Kidney (tissue), 14 donors: ENCODE measurements around the gene SEC22C. TPM values are rescaled to one million over a fixed set of nuclear protein-coding genes. Genes with fewer than 3 reads are reported as not detected.

ENCODE experiments used
- DNase-seq, 5 donors: peaks; one replicate each; pipeline ENCODE4 v3.0.0-alpha.2; 2013 to 2020
- FAIRE-seq: peaks from 2 replicates; lab custom pipeline; 2012; peaks lifted over from hg19 to GRCh38; lab: Jason Lieb, UNC
- H3K27ac ChIP-seq, 2 donors: one replicate each; pipeline ENCODE4 v1.7.0; 2013; ENCODE audit warnings: low read depth in 2 of 2, low read length in 2 of 2, inconsistent platforms in 1 of 2
- H3K27me3 ChIP-seq: one replicate; pipeline ENCODE4 v1.7.1; 2013; ENCODE audit warnings: low read length, inconsistent platforms; ENCODE audit not compliant: control insufficient read depth, insufficient read depth
- H3K36me3 ChIP-seq, 3 donors: one replicate each; pipeline versions ENCODE4 v1.7.0 to v1.7.1; 2013; ENCODE audit warnings: low read length in 3 of 3, control low read depth in 1 of 3, inconsistent platforms in 1 of 3; ENCODE audit not compliant: insufficient read depth in 3 of 3, control insufficient read depth in 2 of 3
- H3K4me1 ChIP-seq, 3 donors: one replicate each; pipeline versions ENCODE4 v1.7.0 to v1.7.1; 2013; ENCODE audit warnings: low read length in 3 of 3, inconsistent platforms in 1 of 3, low read depth in 1 of 3; ENCODE audit not compliant: control insufficient read depth in 2 of 3, insufficient read depth in 2 of 3
- H3K4me3 ChIP-seq, 3 donors: one replicate each; pipeline versions ENCODE4 v1.7.0 to v1.8.1; 2013; ENCODE audit warnings: low read length in 3 of 3, control low read depth in 1 of 3, inconsistent platforms in 1 of 3
- H3K9ac ChIP-seq, 3 donors: one replicate each; pipeline versions ENCODE4 v1.7.0 to v1.7.1; 2013; ENCODE audit warnings: low read length in 3 of 3, control low read depth in 1 of 3, inconsistent platforms in 1 of 3
- H3K9me3 ChIP-seq, 3 donors: one replicate each; pipeline versions ENCODE4 v1.7.0 to v1.7.1; 2013; ENCODE audit warnings: low read length in 3 of 3, control low read depth in 1 of 3, inconsistent platforms in 1 of 3; ENCODE audit not compliant: control insufficient read depth in 2 of 3, insufficient read depth in 1 of 3
- intact Hi-C: fragments of 100-400 bp; cut with DNase I; formaldehyde crosslinking; loops from one replicate; pipeline ENCODE4 v1.11.1; 2022
- polyA plus RNA-seq: library from polyadenylated mRNA; stranded (reverse); fragments of 350-450 nt; fragmentation: Illumina TruSeq; extraction: RNeasy Lipid Tissue Mini Kit (QIAGEN cat#74804); gene quantifications from one replicate; pipeline ENCODE4 v1.2.3, GENCODE V29; 2014; ENCODE audit warnings: low read depth, low replicate concordance; ENCODE audit not compliant: insufficient read depth
- total RNA-seq: library from RNA; stranded (reverse); fragmentation: NEBNext Ultra II Directional; extraction: Animal tissue kit (Norgen Biotek cat#: 25700); gene quantifications from one replicate; pipeline ENCODE4 v1.2.1, GENCODE V29; 2021
- TF ChIP-seq, protein P1 (sequence below): IDR thresholded peaks from 3 replicates; pipeline ENCODE4 v1.5.1; 2012; ENCODE audit warnings: mild to moderate bottlenecking, moderate library complexity, borderline replicate concordance; ENCODE audit not compliant: insufficient read depth; ENCODE audit errors: extremely low read depth
- donor health status: control.
- donor health status: control.
- donor health status: control.
- donor health status: control.
- donor health status: control.
- donor health status: DM: yes; HTN: yes; CAD: no.
- donor health status: Normal renal cell carcinoma (clear cell type).

SEC22C gene
- total and polyA plus RNA-seq, 2 donors from 2014 or later = 32.8 to 43.6 TPM

DNA sequence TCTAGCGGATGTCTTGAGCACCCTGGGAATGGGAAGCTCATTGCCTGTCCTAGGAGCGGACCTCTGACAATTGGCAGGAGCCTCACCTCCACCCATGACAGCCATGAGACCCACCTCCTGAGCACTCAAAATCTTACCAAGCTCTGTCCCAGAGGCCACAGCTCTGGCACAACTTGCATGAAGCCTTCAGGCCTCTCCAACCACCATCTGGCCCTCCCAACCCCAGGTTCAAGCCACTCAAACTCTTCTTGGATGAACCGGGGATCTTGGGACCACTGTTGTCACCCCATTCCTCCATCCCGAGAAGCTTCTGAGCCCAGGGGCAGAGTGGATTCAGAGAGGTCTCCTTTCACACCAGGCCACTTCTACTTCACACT lies 77.8 kb downstream of the SEC22C start:
- Histone ChIP-seq H3K27ac (no peak overlapping the region), H3K9me3 (no peaks in the 10 kb centered on the region), H3K27me3 (peaks cover 7% of the 10 kb centered on the region), H3K36me3 (no peaks in the 10 kb centered on the region), H3K9ac (no peak overlapping the region), H3K4me3 (no peak overlapping the region), H3K4me1 (peaks cover 0 to 11% (median 0%) of the 10 kb centered on the region in 3 donors)
- FAIRE-seq (no peak), DNase-seq (peak in 2 of 5 donors; percentile 4 to 18)
- intact Hi-C loops = no loop called here
- TF ChIP-seq, protein P1, sequence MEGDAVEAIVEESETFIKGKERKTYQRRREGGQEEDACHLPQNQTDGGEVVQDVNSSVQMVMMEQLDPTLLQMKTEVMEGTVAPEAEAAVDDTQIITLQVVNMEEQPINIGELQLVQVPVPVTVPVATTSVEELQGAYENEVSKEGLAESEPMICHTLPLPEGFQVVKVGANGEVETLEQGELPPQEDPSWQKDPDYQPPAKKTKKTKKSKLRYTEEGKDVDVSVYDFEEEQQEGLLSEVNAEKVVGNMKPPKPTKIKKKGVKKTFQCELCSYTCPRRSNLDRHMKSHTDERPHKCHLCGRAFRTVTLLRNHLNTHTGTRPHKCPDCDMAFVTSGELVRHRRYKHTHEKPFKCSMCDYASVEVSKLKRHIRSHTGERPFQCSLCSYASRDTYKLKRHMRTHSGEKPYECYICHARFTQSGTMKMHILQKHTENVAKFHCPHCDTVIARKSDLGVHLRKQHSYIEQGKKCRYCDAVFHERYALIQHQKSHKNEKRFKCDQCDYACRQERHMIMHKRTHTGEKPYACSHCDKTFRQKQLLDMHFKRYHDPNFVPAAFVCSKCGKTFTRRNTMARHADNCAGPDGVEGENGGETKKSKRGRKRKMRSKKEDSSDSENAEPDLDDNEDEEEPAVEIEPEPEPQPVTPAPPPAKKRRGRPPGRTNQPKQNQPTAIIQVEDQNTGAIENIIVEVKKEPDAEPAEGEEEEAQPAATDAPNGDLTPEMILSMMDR = no peak

DNA sequence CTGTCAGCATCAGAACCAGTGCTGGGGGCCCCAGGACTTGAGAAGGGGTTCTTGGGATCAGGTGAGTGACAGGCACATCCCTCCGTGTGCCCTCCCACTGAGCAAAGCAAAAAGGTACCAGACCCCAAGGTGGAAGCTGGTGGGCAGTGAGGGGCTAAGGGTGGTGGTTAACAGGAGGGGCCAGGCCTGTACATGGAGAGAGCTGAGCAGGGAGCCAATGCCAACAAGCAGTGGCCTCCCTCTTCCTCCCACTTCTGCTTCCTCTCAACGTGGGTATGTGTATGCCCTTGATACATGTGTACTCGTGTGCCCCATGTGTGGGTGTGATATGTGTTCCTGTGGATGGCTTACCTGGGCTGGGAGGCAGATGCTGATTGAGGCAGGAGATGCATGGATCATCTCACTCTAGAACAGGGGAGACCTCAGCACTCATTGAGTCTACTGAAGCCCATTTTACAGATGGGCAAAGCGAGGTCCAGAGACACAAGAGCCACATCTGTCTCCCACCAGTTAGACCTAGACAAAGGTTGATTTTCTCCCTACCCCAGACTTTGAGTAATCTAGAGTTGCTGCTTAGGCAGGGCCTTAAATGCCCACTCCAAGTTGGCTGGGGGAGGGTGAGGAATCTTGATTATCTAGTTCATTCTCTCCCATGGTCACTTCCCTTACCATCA lies 78.4 kb downstream of the SEC22C start:
- Histone ChIP-seq H3K4me1 (peaks cover 0 to 11% (median 0%) of the 10 kb centered on the region in 3 donors), H3K27ac (no peak overlapping the region), H3K36me3 (no peaks in the 10 kb centered on the region), H3K27me3 (peaks cover 7% of the 10 kb centered on the region), H3K9ac (no peak overlapping the region), H3K4me3 (peak overlapping the region in 1 of 3 donors; percentile 37), H3K9me3 (no peaks in the 10 kb centered on the region)
- TF ChIP-seq, protein P1 = no peak
- no peak for FAIRE-seq
- peak in 2 of 5 donors; percentile 4 to 26 for DNase-seq
- intact Hi-C loops = no loop called here

DNA sequence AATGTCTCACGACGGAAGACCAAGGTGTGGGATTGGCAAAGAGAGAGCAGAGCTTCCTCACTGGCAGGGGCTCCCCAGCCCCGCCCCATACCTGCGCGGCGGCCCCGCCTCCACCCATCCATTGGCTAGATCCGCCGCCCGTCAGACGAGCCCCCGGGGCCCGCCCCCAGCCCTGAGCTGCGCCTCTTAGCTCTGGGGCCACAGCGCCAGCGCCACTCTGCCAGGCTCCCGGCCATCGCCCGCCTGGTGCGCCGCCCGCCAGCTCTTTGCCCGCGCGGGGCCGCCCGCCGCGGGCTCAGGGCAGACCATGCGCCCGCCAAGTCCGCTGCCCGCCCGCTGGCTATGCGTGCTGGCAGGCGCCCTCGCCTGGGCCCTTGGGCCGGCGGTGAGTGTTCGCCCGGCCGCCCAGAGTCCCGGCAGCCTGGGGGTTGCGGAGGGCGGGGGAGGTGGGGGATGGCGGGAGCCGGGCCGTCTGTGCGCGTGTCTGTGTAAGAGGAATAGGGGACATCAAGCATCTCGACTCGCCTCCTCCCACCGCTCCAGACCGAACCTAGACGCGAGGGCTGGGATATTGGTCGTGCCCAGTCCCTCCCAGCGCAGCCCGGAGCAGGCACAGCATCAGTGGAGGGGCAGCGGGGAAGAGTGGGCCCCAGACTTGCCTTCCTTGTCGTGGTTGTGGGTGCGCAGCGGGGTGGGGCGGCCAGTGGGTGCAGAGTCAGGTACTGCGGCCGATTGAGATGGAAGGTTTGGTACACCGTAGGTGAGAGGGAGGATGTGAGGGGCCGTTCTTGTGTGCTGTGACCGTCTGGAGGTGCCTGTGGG lies 79.1 kb downstream of the SEC22C start, which contains the start of gene VIPR1:
Gene VIPR1 (plus strand): TSS at position 215 of the 822 bp plus-strand sequence. CDS start 93 bp downstream, at position 308.
- intact Hi-C loops = no loop called here
- Histone ChIP-seq H3K4me1 (peaks cover 0 to 11% (median 0%) of the 10 kb centered on the region in 3 donors), H3K4me3 (peak within 1 kb of the TSS; percentile 49 to 67 (median 67)), H3K36me3 (no peaks in the 10 kb centered on the region), H3K27ac (no peak within 1 kb of the TSS), H3K9me3 (no peaks in the 10 kb centered on the region), H3K9ac (peak within 1 kb of the TSS in 2 of 3 donors; percentile 16 to 32), H3K27me3 (peaks cover 7% of the 10 kb centered on the region)
- DNase-seq (peak; percentile 85 to 93 (median 87)), FAIRE-seq (no peak)
- TF ChIP-seq, protein P1 = no peak
